ENCODE results near the gene TOR4A. TPM values are rescaled to one million over a fixed set of nuclear protein-coding genes. Genes with fewer than 3 reads are reported as not detected.
"Not testable (repeated sequence)": the region's sequence is repeated elsewhere in the genome, so short reads cannot be mapped to it uniquely, and the experiment has no call there.

Gene TOR4A
- total and polyA plus RNA-seq, 5 donors from 2014 or later = 2.6 to 6.1 (median 4.1) TPM

DNA sequence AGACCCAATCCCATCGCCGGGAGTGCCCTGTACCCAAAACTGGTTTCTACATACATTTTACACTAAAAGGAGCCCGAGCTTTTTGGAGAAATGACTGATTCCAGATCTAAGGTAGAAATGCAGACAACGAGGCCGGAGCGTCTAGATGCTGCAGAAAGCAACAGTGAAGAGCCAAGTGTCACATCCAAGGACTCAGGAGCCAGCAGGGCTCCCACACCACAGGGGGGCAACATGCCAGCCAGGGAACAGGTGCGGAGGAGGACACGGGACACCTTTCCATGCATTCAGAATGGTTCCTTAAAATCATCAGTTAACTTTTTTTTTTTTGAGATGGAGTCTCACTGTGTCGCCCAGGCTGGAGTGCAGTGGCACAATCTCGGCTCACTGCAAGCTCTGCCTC lies 47.6 kb downstream of the TOR4A start:
- Histone ChIP-seq H3K4me3 (ENCODE audit: low read depth, low read length) (no peak overlapping the region), H3K4me1 (ENCODE audit: control insufficient read depth, insufficient read depth, low read length, poor library complexity, severe bottlenecking) (peaks cover 11% of the 10 kb centered on the region), H3K9me3 (ENCODE audit: control insufficient read depth in 2 of 2, low read length in 2 of 2) (peaks cover 0 to 4% of the 10 kb centered on the region in 2 experiments), H3K27me3 (ENCODE audit: control insufficient read depth, insufficient read depth, low read length) (peaks cover 3% of the 10 kb centered on the region), H3K36me3 (ENCODE audit: control insufficient read depth, insufficient read depth, low read length) (no peaks in the 10 kb centered on the region), H3K27ac (ENCODE audit: insufficient read depth, low read length, poor library complexity, severe bottlenecking) (no peak overlapping the region)
- Mint-ChIP-seq H3K4me3 (no peak overlapping the region), H3K27ac (no peak overlapping the region), H3K36me3 (no peaks in the 10 kb centered on the region), H3K4me1 (peaks cover 4 to 22% (median 6%) of the 10 kb centered on the region in 4 donors), H3K27me3 (no peaks in the 10 kb centered on the region), H3K9me3 (peaks cover 0 to 6% (median 0%) of the 10 kb centered on the region in 7 donors)
- no peak for ATAC-seq (ENCODE audit: low read depth in 2 of 2)
- no peak for DNase-seq

DNA sequence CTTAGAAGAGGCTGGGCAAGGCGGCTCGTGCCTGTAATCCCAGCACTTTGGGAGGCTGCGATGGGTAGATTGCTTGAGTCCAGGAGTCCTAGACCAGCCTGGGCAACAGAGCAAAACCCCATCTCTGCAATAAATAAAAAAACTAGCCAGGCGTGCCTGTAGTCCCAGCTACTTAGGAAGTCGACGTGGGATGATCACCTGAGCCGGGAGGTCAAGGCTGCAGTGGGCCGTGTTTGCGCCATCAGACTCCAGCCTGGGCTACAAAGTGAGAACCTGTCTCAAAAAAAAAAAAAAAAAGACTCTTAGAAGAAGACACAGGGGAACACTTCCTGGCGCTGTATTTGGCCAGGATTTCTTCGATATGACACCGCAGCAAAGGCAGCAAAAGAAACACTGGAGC lies 48.3 kb downstream of the TOR4A start:
- Mint-ChIP-seq H3K27me3 (no peaks in the 10 kb centered on the region), H3K9me3 (peaks cover 0 to 6% (median 2%) of the 10 kb centered on the region in 7 donors), H3K36me3 (no peaks in the 10 kb centered on the region), H3K4me1 (peaks cover 4 to 18% (median 6%) of the 10 kb centered on the region in 4 donors), H3K27ac (no peak overlapping the region), H3K4me3 (no peak overlapping the region)
- no peak for ATAC-seq (ENCODE audit: low read depth in 2 of 2)
- Histone ChIP-seq H3K9me3 (ENCODE audit: control insufficient read depth in 2 of 2, low read length in 2 of 2) (peaks cover 0 to 4% of the 10 kb centered on the region in 2 experiments), H3K4me3 (ENCODE audit: low read depth, low read length) (no peak overlapping the region), H3K27ac (ENCODE audit: insufficient read depth, low read length, poor library complexity, severe bottlenecking) (no peak overlapping the region), H3K4me1 (ENCODE audit: control insufficient read depth, insufficient read depth, low read length, poor library complexity, severe bottlenecking) (peaks cover 5% of the 10 kb centered on the region), H3K27me3 (ENCODE audit: control insufficient read depth, insufficient read depth, low read length) (peaks cover 3% of the 10 kb centered on the region), H3K36me3 (ENCODE audit: control insufficient read depth, insufficient read depth, low read length) (no peaks in the 10 kb centered on the region)
- no peak for DNase-seq

DNA sequence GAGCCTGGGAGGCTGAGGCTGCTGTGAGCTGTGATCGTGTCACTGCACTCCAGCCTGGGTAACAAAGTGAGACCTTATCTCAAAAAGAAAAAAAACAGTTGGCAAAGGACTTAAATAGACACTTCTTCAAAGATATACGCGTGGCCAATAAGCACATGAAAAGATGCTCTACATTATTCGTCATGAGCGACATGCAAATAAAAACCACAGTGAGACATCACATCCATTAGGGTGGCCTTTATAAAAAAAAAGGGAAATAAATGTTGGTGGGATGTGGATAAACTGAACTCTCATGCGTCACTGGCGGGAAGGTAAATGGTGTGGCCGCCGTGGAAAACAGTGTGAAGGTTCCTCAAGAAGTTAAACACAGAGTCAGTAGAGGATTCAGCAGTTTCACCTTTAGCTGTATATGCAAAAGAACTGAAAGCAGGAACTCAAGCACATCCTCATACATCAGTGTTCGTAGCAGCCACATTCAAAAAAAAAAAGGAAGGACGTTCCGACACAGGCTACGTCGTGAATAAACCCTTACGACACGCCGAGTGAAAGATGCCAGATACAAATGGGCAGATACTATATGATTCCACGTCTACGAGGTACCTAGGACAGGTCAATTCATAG lies 49.0 kb downstream of the TOR4A start:
- Histone ChIP-seq H3K27ac (ENCODE audit: insufficient read depth, low read length, poor library complexity, severe bottlenecking) (no peak overlapping the region), H3K9me3 (ENCODE audit: control insufficient read depth in 2 of 2, low read length in 2 of 2) (peaks cover 0 to 4% of the 10 kb centered on the region in 2 experiments), H3K27me3 (ENCODE audit: control insufficient read depth, insufficient read depth, low read length) (peaks cover 3% of the 10 kb centered on the region), H3K4me1 (ENCODE audit: control insufficient read depth, insufficient read depth, low read length, poor library complexity, severe bottlenecking) (no peaks in the 10 kb centered on the region), H3K4me3 (ENCODE audit: low read depth, low read length) (peak overlapping the region; percentile 65), H3K36me3 (ENCODE audit: control insufficient read depth, insufficient read depth, low read length) (no peaks in the 10 kb centered on the region)
- peaks cover 4 to 18% (median 6%) of the 10 kb centered on the region in 4 donors for H3K4me1 Mint-ChIP-seq
- H3K27ac Mint-ChIP-seq = peak overlapping the region; percentile 67 to 85 (median 70)
- H3K36me3 Mint-ChIP-seq = no peaks in the 10 kb centered on the region
- no peaks in the 10 kb centered on the region for H3K27me3 Mint-ChIP-seq
- ATAC-seq (ENCODE audit: low read depth in 2 of 2) (peak; percentile 82 to 88), DNase-seq (peak in 2 of 3 donors; percentile 33 to 60)
- peak overlapping the region; percentile 28 to 74 (median 58) for H3K4me3 Mint-ChIP-seq
- H3K9me3 Mint-ChIP-seq = peaks cover 0 to 6% (median 2%) of the 10 kb centered on the region in 7 donors

DNA sequence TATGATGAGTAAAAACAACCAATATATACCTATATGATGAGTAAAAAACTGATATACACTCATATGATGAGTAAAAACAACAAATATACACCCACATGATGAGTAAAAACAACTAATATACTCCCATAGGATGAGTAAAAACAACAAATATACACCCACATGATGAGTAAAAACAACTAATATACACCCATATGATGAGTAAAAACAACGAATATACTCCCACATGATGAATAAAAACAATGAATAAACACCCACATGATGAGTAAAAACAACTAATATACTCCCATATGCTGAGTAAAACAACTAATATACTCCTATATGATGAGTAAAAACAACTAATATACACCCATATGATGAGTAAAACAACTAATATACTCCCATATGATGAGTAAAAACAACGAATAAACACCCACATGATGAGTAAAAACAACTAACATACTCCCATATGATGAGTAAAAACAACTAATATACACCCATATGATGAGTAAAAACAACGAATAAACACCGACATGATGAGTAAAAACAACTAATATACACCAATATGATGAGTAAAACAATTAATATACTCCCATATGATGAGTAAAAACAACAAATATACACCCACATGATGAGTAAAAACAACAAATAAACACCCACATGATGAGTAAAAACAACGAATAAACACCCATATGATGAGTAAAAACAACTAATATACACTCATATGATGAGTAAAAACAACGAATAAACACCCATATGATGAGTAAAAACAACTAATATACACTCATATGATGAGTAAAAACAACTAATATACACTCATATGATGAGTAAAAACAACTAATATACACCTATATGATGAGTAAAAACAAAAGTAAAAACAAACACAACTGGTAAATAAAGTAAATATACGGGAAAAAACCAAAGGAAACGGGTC lies 50.4 kb downstream of the TOR4A start:
- H3K27ac ChIP-seq (ENCODE audit: insufficient read depth, low read length, poor library complexity, severe bottlenecking); H3K4me1 ChIP-seq (ENCODE audit: control insufficient read depth, insufficient read depth, low read length, poor library complexity, severe bottlenecking); H3K4me3 ChIP-seq (ENCODE audit: low read depth, low read length); DNase-seq; H3K36me3 ChIP-seq (ENCODE audit: control insufficient read depth, insufficient read depth, low read length); H3K9me3 ChIP-seq (ENCODE audit: control insufficient read depth in 2 of 2, low read length in 2 of 2); H3K27me3 ChIP-seq (ENCODE audit: control insufficient read depth, insufficient read depth, low read length); ATAC-seq (ENCODE audit: low read depth in 2 of 2); H3K36me3 Mint-ChIP-seq; H3K27me3 Mint-ChIP-seq; H3K9me3 Mint-ChIP-seq; H3K4me3 Mint-ChIP-seq: not testable (repeated sequence)
- peaks cover 4 to 13% (median 6%) of the 10 kb centered on the region in 4 donors for H3K4me1 Mint-ChIP-seq
- peak overlapping the region in 1 of 3 donors; percentile 54 for H3K27ac Mint-ChIP-seq

DNA sequence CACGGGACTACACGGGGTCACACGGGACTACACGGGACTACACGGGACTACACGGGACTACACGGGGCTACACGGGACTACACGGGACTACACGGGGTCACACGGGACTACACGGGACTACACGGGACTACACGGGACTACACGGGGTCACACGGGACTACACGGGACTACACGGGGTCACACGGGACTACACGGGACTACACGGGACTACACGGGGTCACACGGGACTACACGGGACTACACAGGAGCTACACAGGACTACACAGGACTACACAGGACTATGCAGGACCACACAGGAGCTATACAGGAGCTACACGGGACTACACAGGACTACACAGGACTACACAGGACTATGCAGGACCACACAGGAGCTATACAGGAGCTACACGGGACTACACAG lies 52.1 kb downstream of the TOR4A start:
- not testable (repeated sequence) for H3K27ac ChIP-seq (ENCODE audit: insufficient read depth, low read length, poor library complexity, severe bottlenecking); H3K27ac Mint-ChIP-seq

DNA sequence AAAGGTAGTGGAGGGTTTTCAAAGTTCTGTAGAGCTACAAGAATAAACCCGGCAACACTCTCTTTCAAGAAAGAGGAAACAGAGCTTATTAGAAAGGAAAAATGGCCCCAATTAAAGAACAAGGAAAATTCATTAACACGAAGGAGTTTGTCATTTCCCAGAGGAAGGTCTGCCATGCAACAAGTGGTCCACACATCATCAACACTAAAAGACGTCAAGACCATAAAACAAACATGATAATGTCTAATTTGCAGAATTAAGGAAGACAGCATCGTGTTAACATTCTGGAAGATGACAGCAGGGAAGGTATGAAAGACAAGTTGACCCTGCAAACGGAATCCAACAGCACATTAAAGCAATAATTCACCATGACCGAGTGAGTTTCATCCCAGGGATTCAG lies 53.2 kb downstream of the TOR4A start:
- no peak overlapping the region for H3K4me3 ChIP-seq (ENCODE audit: low read depth, low read length)
- Mint-ChIP-seq H3K4me3 (no peak overlapping the region), H3K9me3 (peaks cover under 1 to 13% (median 2%) of the 10 kb centered on the region in 7 donors), H3K27me3 (no peaks in the 10 kb centered on the region), H3K4me1 (peaks cover 4 to 12% (median 6%) of the 10 kb centered on the region in 4 donors), H3K27ac (no peak overlapping the region), H3K36me3 (peaks cover 9% of the 10 kb centered on the region)
- H3K9me3 ChIP-seq (ENCODE audit: control insufficient read depth in 2 of 2, low read length in 2 of 2) = peaks cover 0 to 4% of the 10 kb centered on the region in 2 experiments
- no peaks in the 10 kb centered on the region for H3K36me3 ChIP-seq (ENCODE audit: control insufficient read depth, insufficient read depth, low read length)
- ATAC-seq (ENCODE audit: low read depth in 2 of 2) = no peak
- no peak for DNase-seq
- H3K27me3 ChIP-seq (ENCODE audit: control insufficient read depth, insufficient read depth, low read length) = peaks cover 3% of the 10 kb centered on the region
- no peaks in the 10 kb centered on the region for H3K4me1 ChIP-seq (ENCODE audit: control insufficient read depth, insufficient read depth, low read length, poor library complexity, severe bottlenecking)
- no peak overlapping the region for H3K27ac ChIP-seq (ENCODE audit: insufficient read depth, low read length, poor library complexity, severe bottlenecking)

More for the DNA sequence above, 52.1 kb downstream of the TOR4A start:
- not testable (repeated sequence) for ATAC-seq (ENCODE audit: low read depth in 2 of 2); H3K27me3 ChIP-seq (ENCODE audit: control insufficient read depth, insufficient read depth, low read length); DNase-seq; H3K4me1 ChIP-seq (ENCODE audit: control insufficient read depth, insufficient read depth, low read length, poor library complexity, severe bottlenecking); H3K36me3 Mint-ChIP-seq; H3K9me3 ChIP-seq (ENCODE audit: control insufficient read depth in 2 of 2, low read length in 2 of 2); H3K4me3 Mint-ChIP-seq; H3K27me3 Mint-ChIP-seq; H3K36me3 ChIP-seq (ENCODE audit: control insufficient read depth, insufficient read depth, low read length); H3K4me3 ChIP-seq (ENCODE audit: low read depth, low read length)
- peaks cover 0 to 12% (median 2%) of the 10 kb centered on the region in 7 donors for H3K9me3 Mint-ChIP-seq
- peaks cover 4 to 13% (median 6%) of the 10 kb centered on the region in 4 donors for H3K4me1 Mint-ChIP-seq

DNA sequence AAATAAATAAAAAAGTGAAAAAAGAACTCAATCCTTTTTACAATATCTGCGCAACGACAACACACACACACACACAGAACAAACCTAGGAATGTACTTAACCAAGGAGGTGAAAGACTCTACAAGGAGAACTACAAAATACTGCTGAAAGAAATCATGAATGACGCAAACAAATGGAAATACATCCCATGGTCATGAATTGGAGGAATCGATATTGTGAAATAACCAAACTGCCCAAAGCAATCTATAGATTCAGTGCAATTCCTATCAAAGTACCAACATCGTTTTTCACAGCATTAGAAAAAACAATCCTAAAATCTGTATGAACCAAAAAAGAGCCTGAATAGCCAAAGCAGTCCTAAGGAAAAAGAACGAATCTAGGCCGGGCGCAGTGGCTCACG lies 54.4 kb downstream of the TOR4A start:
- Mint-ChIP-seq H3K4me1 (peaks cover 0 to 3% (median under 1%) of the 10 kb centered on the region in 4 donors), H3K36me3 (peaks cover 15% of the 10 kb centered on the region), H3K27ac (no peak overlapping the region), H3K9me3 (peaks cover 0 to 15% (median 9%) of the 10 kb centered on the region in 7 donors), H3K4me3 (no peak overlapping the region), H3K27me3 (no peaks in the 10 kb centered on the region)
- no peaks in the 10 kb centered on the region for H3K4me1 ChIP-seq (ENCODE audit: control insufficient read depth, insufficient read depth, low read length, poor library complexity, severe bottlenecking)
- peaks cover 3% of the 10 kb centered on the region for H3K27me3 ChIP-seq (ENCODE audit: control insufficient read depth, insufficient read depth, low read length)
- ATAC-seq (ENCODE audit: low read depth in 2 of 2) = no peak
- DNase-seq = no peak
- H3K36me3 ChIP-seq (ENCODE audit: control insufficient read depth, insufficient read depth, low read length) = no peaks in the 10 kb centered on the region
- no peak overlapping the region for H3K27ac ChIP-seq (ENCODE audit: insufficient read depth, low read length, poor library complexity, severe bottlenecking)
- H3K4me3 ChIP-seq (ENCODE audit: low read depth, low read length) = no peak overlapping the region
- H3K9me3 ChIP-seq (ENCODE audit: control insufficient read depth in 2 of 2, low read length in 2 of 2) = peaks cover 8% of the 10 kb centered on the region in 2 experiments
